RWPE1 (cell line): ENCODE measurements around the gene DCST1.

Source experiments
- CTCF ChIA-PET: fragments of 350-600 bp; sonication (Branson Sonifier 250); formaldehyde crosslinking; extraction: SDS; loops from one replicate; lab custom pipeline; 2021; lab: Yijun Ruan, JAX
- POLR2A ChIA-PET: fragments of 400-600 bp; formaldehyde crosslinking; extraction: SDS; loops from one replicate; lab custom pipeline; 2020; ENCODE audit warnings: antibody characterized with exemption; ENCODE audit not compliant: low non-redundant PET; lab: Yijun Ruan, JAX
- DNase-seq: peaks from one replicate; pipeline ENCODE4 v3.0.0; 2012; ENCODE audit warnings: low spot score
- H3K27ac ChIP-seq: fragments of 450-650 bp; 2 replicates; pipeline ENCODE4 v1.5.1; 2017
- CTCF ChIP-seq: fragments of 450-650 bp; conservative IDR thresholded peaks from 2 replicates; pipeline ENCODE4 v1.5.1; 2017; ENCODE audit warnings: low read depth, mild to moderate bottlenecking

DCST1 gene

DNA sequence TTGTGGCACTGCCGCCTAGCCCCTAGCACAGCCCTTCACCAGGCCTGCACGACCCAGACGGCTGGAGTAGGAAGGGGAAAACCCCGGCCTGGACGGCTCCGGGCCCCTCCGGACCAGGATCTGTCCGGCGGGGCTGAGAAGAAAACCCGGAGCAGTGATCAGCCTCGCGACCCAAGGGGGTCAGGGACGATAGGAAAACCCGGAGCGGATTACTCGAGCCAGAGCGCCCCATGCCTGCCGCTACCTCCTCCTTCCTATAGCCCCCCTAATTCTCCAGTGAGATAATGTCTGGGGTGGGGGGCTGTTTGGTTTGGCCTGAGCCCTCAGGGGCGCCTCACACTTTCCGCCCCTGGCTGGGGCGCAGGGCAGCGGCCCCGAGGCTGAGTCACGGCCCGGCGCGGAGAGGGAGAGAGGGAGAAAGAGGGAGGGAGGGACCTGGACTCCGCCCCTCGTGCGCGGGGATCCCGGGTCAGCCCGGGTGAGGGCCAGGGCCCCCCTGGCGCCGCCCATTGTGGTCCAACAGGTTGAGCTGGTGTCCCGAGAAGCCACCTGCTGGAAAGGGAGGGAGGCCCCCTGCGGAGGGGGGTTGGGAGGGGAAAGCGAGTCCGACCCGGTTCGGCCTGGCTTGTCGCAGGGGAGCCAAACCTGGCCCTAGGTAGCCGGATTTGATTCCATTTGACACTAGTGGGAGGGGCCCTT lies 32.7 kb upstream of the DCST1 start:
- no peak for TF ChIP-seq CTCF
- ChIA-PET POLR2A (interaction anchor here (0.6 to 0.7 kb wide), 2 partner anchors 27 to 30 kb away, joined by 3 to 4 read pairs; partner anchors contain the start of gene SHC1), CTCF (interaction anchor here (0.5 to 0.9 kb wide), 4 partner anchors 11 to 173 kb away, joined by 3 to 4 read pairs (median 3); partner anchors contain the start of gene KRTCAP2)
- peak overlapping the region; percentile 100 for H3K27ac ChIP-seq
- DNase-seq = peak; percentile 94

- TF ChIP-seq CTCF = no peak
- POLR2A ChIA-PET = interaction anchor here (0.6 to 0.7 kb wide), 2 partner anchors 28 to 30 kb away, joined by 3 to 4 read pairs; partner anchors contain the start of gene SHC1
- DNase-seq = no peak
- peak overlapping the region; percentile 100 for H3K27ac ChIP-seq
- CTCF ChIA-PET = interaction anchor here (0.5 to 0.9 kb wide), 2 partner anchors 16 to 173 kb away, joined by 3 read pairs; no protein-coding TSS in a partner anchor
Measured at GRCh38 chr1:155001425-155001674, 32.3 kb upstream of the DCST1 start.

GRCh38 chr1:155001675-155002463 lies 31.8 kb upstream of the DCST1 start:
- ChIA-PET CTCF (interaction anchor here (0.8 to 3.2 kb wide), 3 partner anchors 15 to 49 kb away, joined by 3 to 26 read pairs (median 4); partner anchors contain the start of gene ADAM15), POLR2A (interaction anchor here (0.7 kb wide), 1 partner anchor 31 kb away, joined by 4 read pairs; the partner anchor contains the start of gene SHC1)
- H3K27ac ChIP-seq = peak overlapping the region; percentile 100
- peak; percentile 69 for TF ChIP-seq CTCF
- DNase-seq = peak; percentile 99

DNA sequence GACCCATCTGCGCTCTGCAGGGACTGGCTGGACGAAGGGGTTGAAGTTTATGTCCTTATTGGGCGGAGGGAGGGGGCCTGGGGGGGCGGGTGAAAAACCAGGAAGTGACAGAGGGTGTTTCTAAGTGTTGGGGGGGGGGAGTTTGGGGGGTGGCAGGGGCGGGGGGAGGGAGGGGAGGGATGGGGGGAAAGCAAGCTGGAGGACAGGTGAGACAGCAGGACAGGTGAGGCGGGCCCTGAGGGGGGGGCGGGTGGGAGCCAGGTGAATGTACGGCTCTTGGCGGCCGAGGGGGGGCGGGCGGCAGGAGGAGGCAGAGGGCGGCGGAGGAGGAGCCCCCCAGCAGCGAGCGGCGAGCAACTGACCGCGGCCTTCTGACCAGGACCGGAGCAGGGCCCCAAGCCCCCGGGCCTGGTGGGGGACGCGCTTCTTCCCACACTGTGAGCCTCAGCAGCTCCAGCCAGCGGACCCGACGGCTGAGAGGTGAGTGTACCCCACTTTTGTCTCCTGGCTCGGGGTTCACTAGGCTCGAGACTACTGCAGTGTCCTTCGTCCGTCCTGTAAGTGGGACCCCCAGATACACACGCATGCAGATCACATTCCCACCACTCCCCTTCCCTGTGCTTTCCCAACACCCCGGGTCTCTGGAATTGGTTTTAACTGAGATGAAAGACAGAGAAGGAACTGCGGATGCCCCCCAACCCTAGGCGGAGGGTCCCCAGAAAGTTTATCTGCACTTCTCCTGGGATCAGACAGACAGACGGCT lies 31.0 kb upstream of the DCST1 start, which contains the start of gene ZBTB7B:
Gene ZBTB7B (plus strand): TSS at position 339 of the 763 bp plus-strand sequence. CDS start 11,859 bp downstream, outside the sequence.
- ChIA-PET CTCF (interaction anchor here (0.6 to 3.2 kb wide), 3 partner anchors 14 to 48 kb away, joined by 3 to 26 read pairs (median 4); partner anchors contain the start of genes ADAM15 and FLAD1), POLR2A (no interaction called here)
- peak; percentile 88 for DNase-seq
- TF ChIP-seq CTCF = no peak
- H3K27ac ChIP-seq = peak within 1 kb of the TSS; percentile 100

GRCh38 chr1:155003227-155003765 lies 30.3 kb upstream of the DCST1 start:
- CTCF ChIA-PET = interaction anchor here (0.6 to 3.2 kb wide), 4 partner anchors 9 to 88 kb away, joined by 3 to 26 read pairs (median 4); partner anchors contain the start of gene FLAD1
- POLR2A ChIA-PET = no interaction called here
- TF ChIP-seq CTCF = no peak
- DNase-seq = no peak
- H3K27ac ChIP-seq = peak overlapping the region; percentile 100
